ENCODE measurements around the gene NMNAT3. TPM values are rescaled to one million over a fixed set of nuclear protein-coding genes. Genes with fewer than 3 reads are reported as not detected.

The NMNAT3 gene
- total RNA-seq, 1 donor from 2014 or later: 12.1 TPM

DNA sequence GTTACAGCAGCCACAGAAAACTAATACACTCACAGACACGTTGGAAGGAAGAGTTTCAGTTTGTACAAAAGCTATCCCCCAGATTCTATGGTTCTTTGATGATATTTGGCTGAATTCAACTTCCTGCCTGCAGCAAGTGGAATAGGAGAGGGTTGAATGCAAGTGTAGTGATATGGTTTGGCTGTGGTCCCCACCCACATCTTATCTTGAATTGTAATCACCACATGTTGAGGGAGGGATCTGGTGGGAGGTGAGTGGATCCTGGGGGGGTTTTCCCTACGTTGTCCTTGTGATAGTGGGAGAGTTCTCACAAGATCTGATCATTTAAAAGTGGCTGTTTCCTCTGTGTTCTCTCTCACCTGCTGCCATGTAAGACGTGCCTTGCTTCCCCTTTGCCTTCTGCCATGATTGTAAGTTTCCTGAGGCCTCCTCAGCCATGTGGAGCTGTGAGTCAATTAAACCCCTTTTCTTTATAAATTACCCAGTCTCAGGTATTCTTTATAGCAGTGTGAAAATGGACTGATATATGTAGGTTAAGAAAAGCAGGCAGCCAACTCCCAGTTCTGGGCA is 29.8 kb downstream of the NMNAT3 start:
- intact Hi-C loops (cut with DNase I): no loop called here
- ATAC-seq (ENCODE audit: poor library complexity): no peak

GRCh38 chr3:139646512-139646911 is 31.3 kb downstream of the NMNAT3 start:
- intact Hi-C loops (cut with DNase I): no loop called here

More for the DNA sequence above, 29.8 kb downstream of the NMNAT3 start:
- DNase-seq: no peak

GRCh38 chr3:139642996-139643395 is 34.8 kb downstream of the NMNAT3 start:
- ATAC-seq (ENCODE audit: poor library complexity) (no peak), DNase-seq (no peak)
- intact Hi-C loops (cut with DNase I): no loop called here

More at GRCh38 chr3:139646512-139646911, 31.3 kb downstream of the NMNAT3 start:
- ATAC-seq (ENCODE audit: poor library complexity): no peak
- no peak for DNase-seq

DNA sequence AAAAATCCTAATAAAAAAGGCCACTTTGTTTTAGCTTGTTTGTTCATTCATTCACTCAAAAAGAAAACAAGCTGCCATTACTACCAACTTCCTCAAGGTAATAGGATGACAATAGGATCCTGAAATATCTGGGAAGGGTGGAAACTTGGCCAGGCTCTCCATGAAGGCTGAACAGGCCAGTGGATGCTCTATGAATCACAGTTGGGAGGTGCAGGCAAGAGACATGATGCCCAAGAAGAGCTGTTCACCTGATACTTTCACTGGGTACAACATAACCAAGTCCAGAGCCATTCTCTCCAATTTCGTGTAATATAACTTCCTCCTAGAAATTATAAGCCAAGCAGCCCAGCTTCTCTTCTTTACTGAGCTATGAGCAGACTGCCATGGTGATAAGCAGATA is 37.3 kb downstream of the NMNAT3 start:
- intact Hi-C loops (cut with DNase I): no loop called here
- no peak for ATAC-seq (ENCODE audit: poor library complexity)
- DNase-seq: no peak

DNA sequence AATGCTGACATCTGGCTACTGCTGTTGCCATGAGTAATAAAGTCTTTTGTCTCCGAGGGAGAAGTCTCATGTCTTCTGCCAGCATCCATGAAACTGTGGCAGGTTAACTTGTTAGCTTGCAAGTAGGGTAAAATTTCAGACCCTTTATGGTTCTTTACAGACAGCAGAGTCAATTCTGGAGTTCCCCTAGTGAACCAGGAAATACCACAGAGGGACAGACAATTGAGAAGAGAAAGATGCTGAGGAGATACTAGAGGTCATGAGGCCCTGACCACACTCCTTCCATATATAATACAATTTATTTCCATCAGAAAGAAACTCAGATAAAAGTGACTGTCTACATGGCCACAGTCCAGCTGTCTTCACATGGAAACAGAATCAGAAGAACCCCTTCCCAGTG is 38.1 kb downstream of the NMNAT3 start:
- DNase-seq: no peak
- ATAC-seq (ENCODE audit: poor library complexity): no peak
- intact Hi-C loops (cut with DNase I): no loop called here

GRCh38 chr3:139638518-139638917 is 39.3 kb downstream of the NMNAT3 start:
- no peak for DNase-seq
- intact Hi-C loops (cut with DNase I): no loop called here
- no peak for ATAC-seq (ENCODE audit: poor library complexity)

DNA sequence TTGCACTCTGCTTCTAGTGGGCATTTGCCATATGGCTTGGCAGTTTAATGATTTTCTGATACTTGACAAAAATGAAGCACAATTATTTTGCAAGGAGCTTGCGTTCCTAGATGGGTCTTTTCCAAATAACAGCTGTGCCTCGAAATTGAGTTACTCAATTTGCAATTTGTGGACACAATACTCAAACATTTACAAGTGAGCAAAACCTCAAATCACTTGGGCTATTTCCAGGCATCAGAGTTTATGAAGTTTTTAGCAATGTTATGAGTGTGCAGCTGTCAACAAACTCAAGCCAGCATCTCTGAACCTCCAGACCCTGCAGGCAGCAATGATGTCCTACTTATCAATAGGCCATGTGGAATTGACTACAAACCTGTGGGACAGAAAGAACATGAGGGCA is 41.3 kb downstream of the NMNAT3 start:
- no peak for DNase-seq
- no peak for ATAC-seq (ENCODE audit: poor library complexity)
- intact Hi-C loops (cut with DNase I): no loop called here

- DNase-seq (no peak), ATAC-seq (ENCODE audit: poor library complexity) (no peak)
- intact Hi-C loops (cut with DNase I): no loop called here
These were observed 43.6 kb downstream of the NMNAT3 start for GRCh38 chr3:139634111-139634635.

DNA sequence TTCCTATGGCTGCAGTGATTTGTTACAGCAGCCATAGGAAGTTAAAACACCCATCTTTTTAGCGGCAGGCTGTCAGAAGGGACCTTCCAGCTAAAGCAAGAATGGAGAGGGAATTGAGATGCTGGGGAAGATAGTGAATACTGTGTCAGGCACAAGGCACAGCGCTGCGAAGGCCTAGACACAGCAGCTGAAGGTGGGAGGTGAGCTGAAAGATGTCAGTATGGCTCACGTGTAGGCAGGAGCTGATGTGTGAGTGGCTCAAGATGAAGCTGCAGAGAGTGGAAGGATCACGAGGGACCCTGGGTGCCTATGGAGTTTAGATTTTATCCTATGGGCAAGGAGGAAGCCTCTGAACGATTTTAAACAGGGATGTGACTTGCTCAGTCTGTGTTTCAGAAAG is 44.3 kb downstream of the NMNAT3 start:
- intact Hi-C loops (cut with DNase I): no loop called here

DNA sequence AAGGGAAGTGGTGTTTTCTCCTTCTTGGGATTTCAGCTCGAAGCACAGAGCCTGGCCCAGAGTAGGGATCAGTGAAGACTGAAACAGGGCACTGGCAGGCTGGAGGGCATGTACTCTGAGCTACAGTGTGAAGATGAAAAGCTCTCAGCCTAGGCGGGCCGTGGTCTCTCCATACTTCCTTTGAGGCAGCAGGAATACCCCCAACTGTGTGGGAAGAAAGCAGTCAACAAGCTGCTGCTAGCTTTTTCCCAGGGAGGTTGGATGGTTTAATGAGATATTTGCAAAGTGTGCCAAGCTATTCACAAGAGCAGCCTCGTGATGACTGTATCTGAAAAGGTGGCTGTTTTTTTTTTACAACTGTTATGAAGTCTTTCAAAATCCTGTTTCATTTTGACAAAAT is 47.2 kb downstream of the NMNAT3 start:
- intact Hi-C loops (cut with DNase I): no loop called here
- DNase-seq: no peak
- ATAC-seq (ENCODE audit: poor library complexity): no peak

More for the DNA sequence above, 44.3 kb downstream of the NMNAT3 start:
- DNase-seq (no peak), ATAC-seq (ENCODE audit: poor library complexity) (no peak)

- intact Hi-C loops (cut with DNase I): no loop called here
These were observed 48.7 kb downstream of the NMNAT3 start for GRCh38 chr3:139629033-139629432.

DNA sequence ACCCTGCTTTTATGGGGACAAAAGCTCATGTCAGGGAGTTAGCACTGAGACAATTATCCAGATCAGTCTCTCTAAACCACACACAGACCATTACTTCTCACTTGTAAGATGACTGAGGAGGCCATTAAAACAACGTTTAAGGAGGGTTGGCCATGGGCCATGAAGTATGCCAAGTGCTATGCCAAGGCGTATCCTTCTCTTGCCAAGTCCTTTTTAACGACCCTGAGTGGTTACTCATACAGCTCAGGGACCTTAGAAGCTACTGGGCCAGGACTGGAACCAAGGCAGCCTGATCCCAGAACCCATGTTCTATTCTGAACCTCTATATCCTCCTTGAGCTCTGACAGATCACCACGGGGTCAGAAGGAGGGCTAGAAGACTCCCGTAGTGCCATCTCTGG is 50.0 kb downstream of the NMNAT3 start:
- no peak for DNase-seq
- intact Hi-C loops (cut with DNase I): no loop called here
- ATAC-seq (ENCODE audit: poor library complexity): no peak

More at GRCh38 chr3:139629033-139629432, 48.7 kb downstream of the NMNAT3 start:
- ATAC-seq (ENCODE audit: poor library complexity) (no peak), DNase-seq (no peak)

- no peak for ATAC-seq (ENCODE audit: poor library complexity)
- intact Hi-C loops (cut with DNase I): no loop called here
- DNase-seq: no peak
These were observed 57.3 kb downstream of the NMNAT3 start for GRCh38 chr3:139620438-139620837.

- intact Hi-C loops (cut with DNase I): no loop called here
- DNase-seq (no peak), ATAC-seq (ENCODE audit: poor library complexity) (no peak)
These were observed 58.3 kb downstream of the NMNAT3 start for GRCh38 chr3:139619484-139619883.

GRCh38 chr3:139617672-139618268 is 60.0 kb downstream of the NMNAT3 start:
- ATAC-seq (ENCODE audit: poor library complexity): no peak
- no peak for DNase-seq
- intact Hi-C loops (cut with DNase I): no loop called here

DNA sequence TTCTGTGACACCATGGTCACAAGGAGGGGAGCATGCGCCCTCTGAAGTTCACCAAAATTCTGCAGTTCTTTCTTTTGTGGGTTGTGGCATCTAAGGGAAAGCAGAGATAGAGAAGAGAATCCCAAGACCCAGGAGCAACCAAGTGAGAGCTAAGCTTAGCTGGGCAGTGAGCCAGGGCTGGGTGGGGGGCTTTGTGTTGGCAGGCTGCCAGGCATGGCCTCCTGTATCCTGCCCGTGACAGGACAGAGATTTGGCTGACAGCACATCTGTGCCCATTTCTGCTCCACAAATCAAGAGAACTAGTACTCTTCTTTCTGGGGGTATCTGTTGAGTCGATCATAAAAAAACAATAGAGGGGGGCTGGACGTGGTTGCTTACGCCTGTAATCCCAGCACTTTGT is 66.2 kb downstream of the NMNAT3 start:
- ATAC-seq (ENCODE audit: poor library complexity): no peak

DNA sequence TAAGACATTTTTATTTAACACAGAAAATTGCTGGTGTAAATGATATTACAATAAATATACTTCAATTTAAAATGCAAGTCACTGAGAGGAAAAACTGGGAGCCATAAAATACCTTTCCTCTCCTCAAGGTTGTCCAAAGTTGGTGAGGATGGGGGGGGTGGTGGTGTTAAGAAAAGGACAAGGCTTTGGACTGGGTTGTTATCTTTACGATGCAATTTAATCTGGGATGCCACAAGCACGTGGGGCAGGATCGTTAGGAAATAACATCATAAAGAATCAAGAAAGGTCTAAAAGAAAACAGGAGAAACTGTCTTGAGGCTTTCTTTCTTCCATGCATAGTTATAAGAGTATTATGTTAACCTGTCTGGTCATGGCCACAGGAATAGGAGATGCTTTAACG is 66.9 kb downstream of the NMNAT3 start:
- ATAC-seq (ENCODE audit: poor library complexity) (no peak), DNase-seq (no peak)
- intact Hi-C loops (cut with DNase I): no loop called here

More for the DNA sequence above, 66.2 kb downstream of the NMNAT3 start:
- DNase-seq: no peak
- intact Hi-C loops (cut with DNase I): no loop called here

- no peak for DNase-seq
- intact Hi-C loops (cut with DNase I): no loop called here
- ATAC-seq (ENCODE audit: poor library complexity): no peak
These were observed 68.8 kb downstream of the NMNAT3 start for GRCh38 chr3:139608924-139609323.

DNA sequence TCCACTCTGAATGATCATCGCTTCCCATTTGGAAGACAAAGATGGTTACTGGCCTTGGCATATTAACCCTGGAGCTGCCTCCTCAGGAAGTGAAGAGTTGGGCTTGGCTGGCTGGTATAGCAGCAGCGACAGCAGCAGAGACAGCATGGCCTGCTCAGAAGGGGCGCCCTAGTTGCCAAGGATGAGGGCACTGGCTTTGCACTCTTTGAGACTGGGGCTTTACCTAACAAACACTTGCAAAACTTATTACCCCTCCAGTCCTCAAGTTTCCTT is 69.7 kb downstream of the NMNAT3 start:
- intact Hi-C loops (cut with DNase I): no loop called here
- no peak for DNase-seq
- no peak for ATAC-seq (ENCODE audit: poor library complexity)

DNA sequence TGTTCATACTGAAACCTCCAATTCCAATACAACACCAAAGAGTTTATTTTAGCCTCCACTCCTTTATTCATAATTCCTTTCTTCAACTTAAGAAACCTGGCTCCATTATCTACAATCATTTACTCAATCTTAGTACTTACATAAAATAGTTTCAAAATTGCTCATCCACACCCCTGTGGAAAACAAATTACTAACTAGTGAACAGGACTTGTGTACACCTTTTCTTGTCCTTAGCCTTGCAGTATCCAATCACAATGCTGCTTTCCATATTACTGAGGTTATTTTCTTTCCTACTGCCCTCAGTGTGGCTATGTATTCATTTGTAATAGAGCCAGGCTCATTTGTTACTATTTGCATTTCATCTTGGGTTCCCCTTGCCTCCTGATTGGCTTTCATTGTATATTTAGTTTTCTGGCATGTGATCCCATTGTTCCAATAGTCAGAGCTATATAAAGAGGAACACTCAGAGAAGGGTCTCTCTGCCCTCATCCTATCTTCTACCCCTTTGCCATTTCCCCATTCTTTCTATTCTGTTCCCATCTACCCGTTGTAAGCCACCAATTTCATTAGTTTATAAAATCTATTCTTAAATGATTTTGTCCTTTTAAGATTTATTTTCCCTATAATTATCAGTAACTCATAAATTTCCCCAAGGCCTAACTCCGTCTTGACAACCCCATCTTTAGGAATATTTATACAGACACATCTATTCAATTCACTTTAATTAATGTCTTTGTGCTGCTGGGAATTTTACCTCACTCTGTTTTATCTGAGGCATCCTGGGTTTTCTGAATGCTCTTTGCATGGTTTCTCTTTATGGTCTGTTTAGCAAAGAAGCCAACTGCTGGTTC is 70.3 kb downstream of the NMNAT3 start:
- intact Hi-C loops (cut with DNase I): no loop called here
- DNase-seq: no peak
- ATAC-seq (ENCODE audit: poor library complexity): no peak
